ENCODE measurements around the gene DRD4.
"Not testable (repeated sequence)": the region's sequence is repeated elsewhere in the genome, so short reads cannot be mapped to it uniquely, and the experiment has no call there.

The DRD4 gene

DNA sequence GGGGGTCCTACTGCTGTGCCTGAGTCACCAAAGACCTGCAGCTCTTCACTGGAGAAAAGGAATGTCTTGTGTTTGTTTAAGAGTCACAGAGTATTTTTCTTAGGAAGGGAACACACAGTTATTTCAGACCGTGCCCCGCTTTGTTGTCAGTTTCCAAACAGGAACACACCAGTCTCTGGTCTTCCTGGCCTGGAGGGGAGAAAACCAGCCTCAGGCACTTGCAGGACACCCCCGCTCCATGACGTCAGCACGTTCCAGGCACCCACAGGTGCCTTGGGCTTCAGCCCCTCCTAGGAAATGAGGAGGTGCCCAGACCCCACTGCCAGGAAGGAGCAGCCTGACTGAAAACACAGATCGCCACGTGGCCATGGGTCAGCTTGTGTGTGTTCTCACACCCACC, 52.6 kb downstream of the DRD4 start:
- H3K4me1 ChIP-seq (ENCODE audit: control insufficient read depth in 1 of 2, insufficient read depth in 2 of 2, low read length in 2 of 2) = peaks cover 25 to 26% of the 10 kb centered on the region in 2 experiments
- H3K27ac ChIP-seq (ENCODE audit: low read depth, low read length) = no peak overlapping the region
- no peak overlapping the region for H3K14ac ChIP-seq (ENCODE audit: low read length)
- no peak overlapping the region for H2AK5ac ChIP-seq (ENCODE audit: low read length)
- H4K91ac ChIP-seq (ENCODE audit: low read depth, low read length) = no peak overlapping the region
- H2BK120ac ChIP-seq (ENCODE audit: insufficient read depth, low read length, poor library complexity) = no peak overlapping the region
- H3K9ac ChIP-seq (ENCODE audit: low read length) = no peak overlapping the region
- no peaks in the 10 kb centered on the region for H3K27me3 ChIP-seq (ENCODE audit: insufficient read depth, low read length)
- no peak overlapping the region for H2BK5ac ChIP-seq (ENCODE audit: low read depth, low read length, poor library complexity)
- H3K4me2 ChIP-seq (ENCODE audit: low read length) = no peak overlapping the region
- DNase-seq = no peak
- H4K12ac ChIP-seq (ENCODE audit: low read depth, low read length) = no peak overlapping the region
- H3K4ac ChIP-seq (ENCODE audit: low read depth, low read length) = no peak overlapping the region
- no peak overlapping the region for H3K18ac ChIP-seq (ENCODE audit: low read length)
- peaks cover 2% of the 10 kb centered on the region for H3K9me3 ChIP-seq (ENCODE audit: insufficient read depth, low read depth, low read length)
- H2AFZ ChIP-seq (ENCODE audit: insufficient read depth, low read length, poor library complexity) = no peak overlapping the region
- peaks cover 15% of the 10 kb centered on the region for H3K79me2 ChIP-seq (ENCODE audit: control insufficient read depth, insufficient read depth, low read length, poor library complexity)
- WGBS (ENCODE audit: extremely low coverage, insufficient coverage, insufficient read length) = no CpG with 5 or more reads among the region's 7 CpGs
- H3K36me3 ChIP-seq (ENCODE audit: control insufficient read depth in 1 of 2, insufficient read depth in 2 of 2, low read length in 2 of 2) = peaks cover 36 to 41% of the 10 kb centered on the region in 2 experiments
- H2BK12ac ChIP-seq (ENCODE audit: low read length) = no peak overlapping the region
- H3K79me1 ChIP-seq (ENCODE audit: low read length) = peaks cover 9% of the 10 kb centered on the region
- no peak overlapping the region for H3K23ac ChIP-seq (ENCODE audit: low read length)
- no peak overlapping the region for H4K8ac ChIP-seq (ENCODE audit: low read depth, low read length)
- H3K4me3 ChIP-seq (ENCODE audit: low read depth, low read length) = no peak overlapping the region

GRCh38 chr11:690244-690643, 53.2 kb downstream of the DRD4 start:
- H4K8ac ChIP-seq (ENCODE audit: low read depth, low read length); H3K4ac ChIP-seq (ENCODE audit: low read depth, low read length); H4K91ac ChIP-seq (ENCODE audit: low read depth, low read length); H3K14ac ChIP-seq (ENCODE audit: low read length); H3K27me3 ChIP-seq (ENCODE audit: insufficient read depth, low read length); H4K12ac ChIP-seq (ENCODE audit: low read depth, low read length); H3K9ac ChIP-seq (ENCODE audit: low read length); H3K18ac ChIP-seq (ENCODE audit: low read length); H2AK5ac ChIP-seq (ENCODE audit: low read length); H3K4me2 ChIP-seq (ENCODE audit: low read length); H2BK12ac ChIP-seq (ENCODE audit: low read length); H3K27ac ChIP-seq (ENCODE audit: low read depth, low read length); H2BK5ac ChIP-seq (ENCODE audit: low read depth, low read length, poor library complexity); H3K23ac ChIP-seq (ENCODE audit: low read length); H2AFZ ChIP-seq (ENCODE audit: insufficient read depth, low read length, poor library complexity); H2BK120ac ChIP-seq (ENCODE audit: insufficient read depth, low read length, poor library complexity); H3K4me3 ChIP-seq (ENCODE audit: low read depth, low read length); DNase-seq; H3K9me3 ChIP-seq (ENCODE audit: insufficient read depth, low read depth, low read length): not testable (repeated sequence)
- Histone ChIP-seq H3K79me1 (ENCODE audit: low read length) (peaks cover 15% of the 10 kb centered on the region), H3K4me1 (ENCODE audit: control insufficient read depth in 1 of 2, insufficient read depth in 2 of 2, low read length in 2 of 2) (peaks cover 25 to 26% of the 10 kb centered on the region in 2 experiments), H3K79me2 (ENCODE audit: control insufficient read depth, insufficient read depth, low read length, poor library complexity) (peaks cover 18% of the 10 kb centered on the region), H3K36me3 (ENCODE audit: control insufficient read depth in 1 of 2, insufficient read depth in 2 of 2, low read length in 2 of 2) (peaks cover 31 to 36% of the 10 kb centered on the region in 2 experiments)
- WGBS (ENCODE audit: extremely low coverage, insufficient coverage, insufficient read length) = no CpG with 5 or more reads among the region's 3 CpGs
